HG03439 (cell line): ENCODE measurements around the gene SRSF9.
"Not testable (repeated sequence)": the region's sequence is repeated elsewhere in the genome, so short reads cannot be mapped to it uniquely, and the experiment has no call there.

ENCODE experiments used
- ATAC-seq: cut with Tn5 transposase; IDR thresholded peaks from one replicate; pipeline ENCODE4 v1.9.1; 2021; ENCODE audit warnings: mild to moderate bottlenecking, moderate library complexity; ENCODE audit not compliant: unreplicated experiment

Gene SRSF9, protein sequence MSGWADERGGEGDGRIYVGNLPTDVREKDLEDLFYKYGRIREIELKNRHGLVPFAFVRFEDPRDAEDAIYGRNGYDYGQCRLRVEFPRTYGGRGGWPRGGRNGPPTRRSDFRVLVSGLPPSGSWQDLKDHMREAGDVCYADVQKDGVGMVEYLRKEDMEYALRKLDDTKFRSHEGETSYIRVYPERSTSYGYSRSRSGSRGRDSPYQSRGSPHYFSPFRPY

DNA sequence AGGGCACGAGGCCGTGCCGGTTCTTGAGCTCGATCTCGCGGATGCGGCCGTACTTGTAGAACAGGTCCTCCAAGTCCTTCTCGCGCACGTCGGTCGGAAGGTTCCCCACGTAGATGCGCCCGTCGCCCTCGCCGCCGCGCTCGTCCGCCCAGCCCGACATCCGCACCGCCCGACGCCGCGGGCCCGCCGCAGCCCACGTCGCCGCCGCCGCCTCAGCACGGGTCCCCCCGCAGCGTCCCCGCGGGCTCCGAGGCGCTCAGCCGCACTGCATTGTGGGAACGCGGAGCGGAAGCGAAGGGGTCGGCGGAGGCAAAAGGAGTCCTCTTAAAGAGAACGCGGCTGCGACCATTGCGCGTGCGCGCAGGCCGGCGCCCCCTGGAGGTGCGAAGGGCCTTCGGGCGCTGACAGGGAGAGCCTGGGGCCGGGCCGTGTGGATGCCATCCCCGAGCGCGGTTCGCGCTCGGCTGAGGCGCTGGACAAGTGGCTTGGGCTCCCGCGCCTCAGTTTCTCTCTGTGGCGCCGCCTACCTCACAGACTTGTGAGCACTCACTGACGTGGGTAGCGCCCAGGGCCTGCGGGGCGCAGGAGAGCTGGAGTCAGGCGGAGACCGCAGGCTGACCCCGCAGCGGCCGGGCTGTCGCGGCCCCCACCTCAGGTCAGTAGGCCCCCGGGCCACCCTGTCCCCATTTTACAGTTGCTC lies at the start of gene SRSF9:
SRSF9 (minus strand) TSS at position 299 of the 700 bp plus-strand sequence; CDS start at position 160, 139 bp downstream.
- peak; percentile 93 for ATAC-seq

DNA sequence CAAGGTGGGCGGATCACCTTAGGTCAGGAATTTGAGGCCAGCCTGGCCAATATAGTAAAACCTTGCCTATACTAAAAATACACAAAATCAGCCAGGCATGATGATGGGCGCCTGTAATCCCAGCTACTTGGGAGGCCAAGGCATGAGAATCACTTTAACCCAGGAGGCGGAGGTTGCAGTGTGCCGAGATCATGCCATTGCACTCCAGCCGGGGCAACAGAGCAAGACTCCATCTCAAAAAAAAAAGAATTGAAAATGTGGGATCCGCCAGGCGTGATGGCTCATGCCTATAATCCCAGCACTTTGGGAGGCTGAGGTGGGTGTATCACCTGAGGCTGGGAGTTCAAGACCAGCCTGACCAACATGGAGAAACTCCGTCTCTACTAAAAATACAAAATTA lies 49.8 kb upstream of the SRSF9 start:
- not testable (repeated sequence) for ATAC-seq

DNA sequence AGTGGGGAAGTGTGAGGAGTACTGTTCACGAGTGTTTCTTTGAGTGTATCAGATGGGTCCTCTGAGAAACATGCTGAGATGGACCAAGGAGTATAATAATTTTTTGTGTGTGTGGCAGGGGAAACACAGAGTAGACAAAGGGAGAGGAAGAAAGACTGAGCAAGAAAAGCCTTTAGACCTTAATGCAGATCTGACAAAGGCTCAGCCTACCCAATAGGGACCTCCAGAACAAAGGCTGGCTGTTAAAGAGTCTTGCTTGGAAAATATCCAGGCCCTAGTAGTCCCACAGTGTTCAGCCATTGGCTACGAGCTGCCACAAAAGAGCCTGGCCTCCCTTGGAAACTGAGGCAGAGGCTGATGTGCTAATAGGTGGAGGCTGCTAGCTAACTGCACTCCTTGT lies 45.9 kb upstream of the SRSF9 start:
- ATAC-seq = no peak

DNA sequence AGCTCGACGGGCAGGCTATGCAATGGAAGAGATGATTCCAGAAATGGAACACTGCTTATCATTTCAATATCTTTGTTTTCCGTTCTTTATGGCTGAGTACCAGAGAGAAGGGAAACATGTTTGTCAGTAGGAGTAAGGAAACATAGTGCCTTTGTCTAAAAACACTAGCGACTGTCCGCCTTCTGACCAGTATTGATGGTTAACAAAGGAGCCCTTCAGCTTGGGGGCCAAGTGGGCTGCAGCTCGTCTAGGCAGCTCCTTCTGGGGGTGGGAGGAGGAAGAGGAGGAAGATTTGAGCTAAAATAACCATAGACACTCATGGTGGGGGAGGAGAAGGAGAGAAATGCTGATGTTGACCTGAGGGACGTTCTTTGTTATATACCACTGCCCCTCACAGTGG lies 44.5 kb upstream of the SRSF9 start:
- ATAC-seq = no peak

DNA sequence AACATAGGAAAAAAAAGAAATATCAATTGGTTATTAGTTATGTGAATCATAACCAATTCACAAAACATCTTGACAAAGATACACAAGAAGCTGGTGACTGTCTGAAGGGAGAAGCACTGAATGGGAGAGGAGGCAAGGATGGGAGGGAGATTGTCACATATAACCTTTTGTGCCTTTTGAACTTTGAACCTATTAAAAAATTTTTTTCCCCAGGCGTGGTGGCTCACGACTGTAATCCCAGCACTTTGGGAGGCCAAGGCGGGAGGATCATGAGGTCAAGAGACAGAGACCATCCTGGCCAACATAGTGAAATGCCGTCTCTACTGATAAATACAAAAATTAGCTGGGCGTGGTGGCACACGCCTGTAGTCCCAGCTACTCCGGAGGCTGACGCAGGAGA lies 39.0 kb upstream of the SRSF9 start:
- no peak for ATAC-seq

DNA sequence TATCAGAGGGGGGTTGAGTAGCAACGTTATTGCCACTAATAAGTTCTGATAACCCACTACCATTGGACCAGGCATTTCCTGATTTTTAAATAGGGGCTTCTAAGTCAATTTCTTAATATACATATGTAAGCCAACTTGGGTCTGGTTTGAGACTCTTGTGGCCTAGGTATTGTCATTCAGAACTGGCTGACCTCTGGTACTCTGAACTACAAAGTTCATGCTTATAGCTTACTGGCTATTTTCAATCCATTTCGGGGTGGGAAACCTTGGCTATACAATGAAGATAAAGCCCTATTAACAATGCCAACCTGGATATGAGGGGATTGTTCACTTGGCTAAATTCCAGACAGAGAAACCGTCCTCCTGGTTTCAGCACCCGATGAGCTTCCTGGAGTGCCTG lies 35.0 kb upstream of the SRSF9 start:
- ATAC-seq = no peak

DNA sequence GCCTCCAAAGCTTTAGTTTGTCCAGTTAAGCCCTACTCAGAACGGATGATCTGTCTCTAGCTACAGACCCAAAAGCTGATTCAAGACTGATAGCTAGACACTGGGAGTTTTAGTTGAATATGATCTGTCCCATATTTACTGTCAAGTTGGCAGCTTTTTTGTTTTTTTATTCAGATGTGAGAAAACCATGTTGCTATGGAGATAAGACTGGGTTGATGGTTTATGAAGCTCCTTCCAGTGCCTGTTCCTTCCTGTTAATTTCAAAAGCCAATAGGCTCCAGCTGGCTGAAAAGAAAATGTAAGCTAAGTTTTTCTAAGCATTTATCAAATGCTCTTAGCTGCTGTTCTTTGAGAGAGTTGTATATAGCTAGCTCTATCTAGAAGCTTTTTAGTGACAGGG lies 31.0 kb upstream of the SRSF9 start:
- no peak for ATAC-seq

DNA sequence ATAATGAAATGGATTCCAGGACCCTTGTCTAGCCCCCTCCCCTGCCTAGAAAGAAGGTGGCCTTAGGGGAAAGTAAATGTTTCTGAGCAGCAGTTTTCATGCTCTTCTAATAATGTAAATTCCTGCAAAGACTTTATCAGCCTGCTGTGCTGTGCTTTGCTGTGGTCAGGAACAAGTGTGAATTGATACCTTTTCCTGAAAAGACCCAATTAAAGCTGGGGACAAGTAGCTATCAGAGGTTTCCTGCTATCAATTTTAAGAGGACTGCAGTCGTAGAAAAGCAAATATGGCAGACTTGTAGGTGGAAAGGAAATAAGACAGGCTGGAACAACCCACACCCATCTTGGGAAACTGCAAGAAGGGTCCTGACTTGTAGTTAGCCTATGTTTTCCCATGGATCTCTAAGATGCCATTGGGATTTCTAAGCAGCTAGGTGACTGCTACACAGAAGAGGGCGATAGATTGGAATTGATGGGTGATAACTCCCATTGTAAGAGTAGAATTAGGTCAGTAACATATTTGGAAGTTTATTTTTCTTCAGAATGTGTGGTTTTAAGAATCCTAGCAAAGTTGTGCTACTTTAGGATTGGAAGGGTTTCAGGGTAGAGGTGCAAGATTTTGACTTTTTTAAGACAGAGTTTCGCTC lies 29.4 kb upstream of the SRSF9 start:
- ATAC-seq = no peak

DNA sequence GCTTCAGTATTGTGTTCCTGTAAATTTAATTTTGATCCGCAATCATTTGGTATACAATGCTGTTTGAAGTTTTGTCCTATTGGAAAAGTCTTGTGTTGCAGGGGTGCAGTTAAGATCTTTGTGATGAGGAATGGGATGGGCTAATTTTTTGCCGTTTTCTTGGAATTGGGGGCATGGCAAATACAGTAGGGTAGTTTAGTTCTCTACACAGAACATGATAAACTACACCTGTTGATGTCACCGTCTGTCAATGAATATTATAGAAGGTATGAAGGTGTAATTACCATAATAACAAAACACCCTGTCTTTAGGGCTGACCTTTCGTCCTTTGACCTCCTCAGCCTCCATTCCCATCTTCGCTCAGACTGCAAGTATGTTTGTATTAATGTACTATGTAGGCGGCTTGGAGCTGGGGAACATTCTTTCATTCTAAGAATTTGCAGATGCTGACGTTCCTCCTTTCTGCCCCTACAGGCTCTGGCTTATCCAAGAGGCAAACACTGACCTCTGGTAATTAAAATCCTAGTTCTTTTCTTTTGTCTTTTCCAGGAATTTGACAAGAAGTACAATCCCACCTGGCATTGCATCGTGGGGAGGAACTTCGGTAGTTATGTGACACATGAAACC lies 28.1 kb upstream of the SRSF9 start:
- no peak for ATAC-seq

DNA sequence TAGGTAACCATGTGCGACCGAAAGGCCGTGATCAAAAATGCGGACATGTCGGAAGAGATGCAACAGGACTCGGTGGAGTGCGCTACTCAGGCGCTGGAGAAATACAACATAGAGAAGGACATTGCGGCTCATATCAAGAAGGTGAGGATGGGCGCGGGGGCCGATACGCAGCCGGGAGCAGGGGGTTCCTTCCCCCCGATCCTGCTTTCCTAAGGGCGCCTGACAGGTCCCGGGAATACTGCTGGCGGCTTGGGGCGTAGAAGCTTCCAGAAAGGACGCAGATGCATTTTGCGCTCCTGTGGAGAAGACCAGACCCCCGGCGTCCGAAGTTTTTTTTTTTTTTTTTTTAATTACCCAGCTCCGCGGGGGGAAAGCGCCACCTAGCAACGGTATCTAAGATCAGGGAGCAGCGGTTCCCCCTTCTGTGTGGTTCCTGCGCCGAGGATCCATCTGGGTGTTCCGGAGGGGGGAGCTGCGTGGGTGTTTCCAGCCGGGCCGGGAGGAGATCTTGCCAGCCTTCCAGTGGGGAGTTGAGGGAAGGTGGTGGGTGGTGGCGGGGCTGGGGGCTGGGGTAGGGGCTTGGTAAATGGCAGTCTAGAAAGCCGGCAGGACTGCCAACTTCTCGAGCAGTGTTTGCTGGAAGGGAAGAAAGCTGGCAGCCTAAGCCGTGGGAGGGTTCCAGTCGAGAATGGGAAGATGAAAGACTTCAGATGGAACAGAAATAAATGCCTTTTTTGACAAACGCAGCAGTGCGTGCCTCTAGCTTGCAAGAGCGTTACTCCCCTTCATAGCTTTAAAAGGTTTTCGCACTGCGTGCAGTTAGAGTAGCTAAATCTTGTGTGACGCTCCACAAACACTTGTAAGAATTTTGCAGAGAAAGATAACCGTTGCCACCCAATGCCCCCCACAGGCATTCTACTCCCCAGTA lies 27.1 kb upstream of the SRSF9 start:
- no peak for ATAC-seq

DNA sequence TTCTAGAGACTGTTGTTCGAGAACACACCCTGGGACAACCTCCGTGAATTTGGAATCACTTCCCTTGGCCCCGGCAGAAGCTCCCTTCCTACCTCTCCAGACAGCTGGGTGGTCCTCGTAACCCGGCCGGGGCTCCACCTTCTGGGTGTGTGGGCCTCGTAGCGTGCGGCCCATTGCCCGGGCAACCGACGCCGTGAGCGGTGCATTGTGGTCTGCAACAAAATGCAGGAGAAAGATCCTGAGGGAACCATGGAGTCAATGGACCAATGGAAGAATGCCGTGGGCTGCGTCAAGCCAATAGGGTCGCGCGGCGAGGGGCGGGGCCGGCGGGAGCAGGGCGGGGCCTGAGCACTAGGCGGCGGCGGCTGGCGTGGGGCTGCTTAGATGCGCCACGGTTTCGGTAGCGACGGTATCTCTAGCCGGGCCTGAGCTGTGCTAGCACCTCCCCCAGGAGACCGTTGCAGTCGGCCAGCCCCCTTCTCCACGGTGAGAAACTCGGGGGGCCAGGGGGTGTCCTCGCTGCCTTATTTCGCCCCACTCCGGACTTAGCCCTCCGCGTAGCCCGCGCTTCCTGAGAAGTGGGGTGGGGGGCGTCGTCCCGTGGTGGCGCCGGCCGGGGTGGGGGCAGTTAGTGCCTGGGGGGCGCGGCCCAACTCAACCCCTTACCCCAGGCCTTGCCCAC lies 26.3 kb upstream of the SRSF9 start, which contains the start of gene DYNLL1:
DYNLL1 (plus strand) TSS at position 383 of the 682 bp plus-strand sequence. CDS start 309 bp downstream, outside the sequence.
- peak; percentile 93 for ATAC-seq

DNA sequence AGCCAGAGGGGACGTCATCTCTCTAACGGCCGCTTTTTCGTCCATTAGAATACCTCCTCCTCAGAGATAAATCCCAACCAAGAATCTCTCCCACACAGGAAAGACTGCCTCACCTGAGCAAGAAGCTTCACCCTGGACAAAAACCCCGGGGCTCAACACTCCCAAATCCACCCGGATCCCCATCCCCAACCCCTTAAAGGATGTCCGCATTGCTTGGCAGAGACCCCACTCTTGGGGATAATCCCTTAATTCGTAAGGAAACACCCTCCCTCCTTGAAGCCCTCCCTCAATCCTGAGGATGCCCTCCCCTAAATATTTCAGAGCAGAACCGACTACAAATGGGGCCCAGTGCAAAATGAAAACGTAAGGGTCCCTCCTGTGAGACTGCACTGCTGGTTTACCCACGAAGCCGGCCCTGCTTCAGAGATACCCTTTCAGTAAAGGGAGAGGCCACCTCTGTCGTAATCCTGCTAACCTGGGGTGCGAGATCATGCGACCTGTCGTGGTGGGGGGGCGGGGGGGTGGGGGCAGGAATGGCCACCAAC lies 25.7 kb upstream of the SRSF9 start:
- no peak for ATAC-seq

DNA sequence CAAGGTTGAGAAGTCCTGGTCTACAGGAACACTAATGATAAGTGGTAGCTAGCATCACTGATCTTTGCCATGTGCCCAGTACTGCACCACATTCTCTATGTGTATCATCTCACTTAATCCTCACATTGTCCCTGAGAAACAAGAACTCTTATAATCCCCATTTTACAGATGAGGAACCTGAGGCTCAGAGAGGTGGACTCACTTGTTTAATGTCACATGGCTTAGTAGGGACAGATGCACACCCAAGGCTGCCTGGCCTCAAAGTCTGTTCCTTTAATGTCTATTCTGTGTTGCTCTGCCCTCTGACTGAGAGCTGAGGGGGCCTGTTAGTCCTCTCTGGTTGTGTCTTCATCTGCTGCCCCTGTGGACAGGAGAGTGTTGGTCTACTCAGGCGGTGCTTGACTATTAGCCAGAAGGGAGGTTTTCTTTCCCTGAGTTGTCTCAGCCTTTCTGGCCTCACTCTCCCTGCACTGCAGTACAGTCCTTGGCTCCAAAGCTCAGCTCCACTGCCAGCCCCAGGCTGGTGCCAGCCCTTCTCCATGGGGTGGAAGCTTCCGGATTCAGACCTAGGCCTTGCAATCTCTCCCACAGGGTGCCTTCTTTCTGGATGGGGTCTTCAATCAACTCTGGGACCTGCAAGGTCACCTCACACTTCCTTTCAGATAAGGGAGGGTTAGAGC lies 21.4 kb upstream of the SRSF9 start:
- ATAC-seq = no peak

DNA sequence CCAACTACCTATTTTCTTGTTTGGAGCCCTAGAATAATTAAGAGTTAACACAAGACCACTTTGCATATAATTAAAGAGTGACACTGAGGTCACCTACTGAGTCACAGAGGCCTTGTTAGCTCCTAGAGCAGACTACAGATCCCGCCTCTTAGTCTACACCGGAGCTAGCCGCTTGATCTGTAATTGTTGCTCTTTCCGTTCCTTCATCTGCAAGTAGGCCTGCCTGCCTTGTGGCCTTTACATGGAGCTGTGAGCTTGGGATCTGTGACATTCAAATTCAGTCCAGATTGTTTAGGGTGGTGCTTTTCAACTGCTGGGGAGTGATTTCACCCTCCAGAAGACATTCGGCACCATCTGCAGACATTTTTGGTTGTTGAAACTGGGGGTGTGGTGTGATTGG lies 20.8 kb upstream of the SRSF9 start:
- ATAC-seq = no peak

DNA sequence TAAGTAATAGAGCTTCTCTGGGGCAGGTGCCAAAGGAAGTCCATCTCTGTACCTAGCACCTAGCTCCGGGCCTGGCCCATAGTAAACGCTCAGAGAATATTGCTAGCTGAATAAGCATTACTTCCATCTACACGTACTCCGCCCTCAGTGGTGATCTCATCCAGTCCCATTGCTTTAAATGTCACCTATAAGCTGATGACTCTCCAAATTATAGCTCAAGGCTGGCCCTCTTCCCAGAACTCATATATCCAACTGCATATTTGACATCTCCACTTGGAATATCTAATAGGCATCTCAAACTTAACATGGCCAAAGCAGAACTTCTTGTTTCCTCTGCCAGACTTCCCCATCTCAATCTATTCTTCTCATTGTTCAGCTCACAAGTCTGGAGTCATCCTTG lies 19.5 kb upstream of the SRSF9 start:
- ATAC-seq = no peak

DNA sequence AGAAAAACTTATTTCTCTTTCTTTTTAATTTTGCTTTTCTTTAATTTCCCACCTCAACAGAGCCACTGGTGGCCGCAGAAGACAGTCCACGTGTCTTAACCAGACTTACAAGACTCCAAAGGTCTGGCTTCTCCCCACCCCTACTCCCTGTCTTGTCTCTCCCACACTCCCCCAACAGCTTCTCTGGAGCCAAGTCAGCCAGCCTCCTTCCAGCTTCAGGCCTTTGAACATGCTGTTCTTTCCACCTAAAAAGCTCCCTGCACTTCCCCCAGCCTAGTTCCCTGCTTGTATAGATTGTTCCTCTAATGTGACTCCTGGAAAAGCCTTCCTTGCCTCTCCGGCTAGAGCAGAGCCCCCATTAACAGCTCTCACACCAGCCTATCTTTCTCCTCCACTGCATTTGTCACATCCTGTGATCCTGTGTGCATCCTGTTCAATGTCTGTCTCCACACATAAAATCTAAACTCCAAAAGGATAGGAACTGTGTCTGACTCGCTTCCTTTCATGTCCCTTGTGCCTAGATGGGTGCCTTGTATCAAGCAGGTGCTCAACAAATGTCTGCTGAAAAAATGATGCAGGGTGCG lies 18.6 kb upstream of the SRSF9 start:
- no peak for ATAC-seq

DNA sequence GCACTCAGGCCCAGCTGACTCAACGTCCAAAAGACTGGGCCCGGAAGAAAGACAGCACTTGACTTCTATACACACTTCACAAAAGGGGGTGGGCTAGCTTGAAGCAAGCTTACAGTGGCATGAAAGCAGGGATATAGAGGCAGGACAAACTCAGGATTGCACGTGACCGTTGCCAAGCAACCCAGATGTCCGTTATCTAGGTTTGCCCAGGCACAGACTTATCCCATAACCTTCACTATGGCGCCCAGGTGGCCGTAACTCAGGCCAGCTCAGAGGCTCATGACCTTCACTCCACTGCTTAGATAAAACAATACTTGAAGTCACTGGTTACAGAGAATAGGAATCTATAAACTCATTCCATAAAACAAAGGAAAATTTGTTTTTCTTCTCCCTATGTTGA lies 18.0 kb upstream of the SRSF9 start:
- not testable (repeated sequence) for ATAC-seq

DNA sequence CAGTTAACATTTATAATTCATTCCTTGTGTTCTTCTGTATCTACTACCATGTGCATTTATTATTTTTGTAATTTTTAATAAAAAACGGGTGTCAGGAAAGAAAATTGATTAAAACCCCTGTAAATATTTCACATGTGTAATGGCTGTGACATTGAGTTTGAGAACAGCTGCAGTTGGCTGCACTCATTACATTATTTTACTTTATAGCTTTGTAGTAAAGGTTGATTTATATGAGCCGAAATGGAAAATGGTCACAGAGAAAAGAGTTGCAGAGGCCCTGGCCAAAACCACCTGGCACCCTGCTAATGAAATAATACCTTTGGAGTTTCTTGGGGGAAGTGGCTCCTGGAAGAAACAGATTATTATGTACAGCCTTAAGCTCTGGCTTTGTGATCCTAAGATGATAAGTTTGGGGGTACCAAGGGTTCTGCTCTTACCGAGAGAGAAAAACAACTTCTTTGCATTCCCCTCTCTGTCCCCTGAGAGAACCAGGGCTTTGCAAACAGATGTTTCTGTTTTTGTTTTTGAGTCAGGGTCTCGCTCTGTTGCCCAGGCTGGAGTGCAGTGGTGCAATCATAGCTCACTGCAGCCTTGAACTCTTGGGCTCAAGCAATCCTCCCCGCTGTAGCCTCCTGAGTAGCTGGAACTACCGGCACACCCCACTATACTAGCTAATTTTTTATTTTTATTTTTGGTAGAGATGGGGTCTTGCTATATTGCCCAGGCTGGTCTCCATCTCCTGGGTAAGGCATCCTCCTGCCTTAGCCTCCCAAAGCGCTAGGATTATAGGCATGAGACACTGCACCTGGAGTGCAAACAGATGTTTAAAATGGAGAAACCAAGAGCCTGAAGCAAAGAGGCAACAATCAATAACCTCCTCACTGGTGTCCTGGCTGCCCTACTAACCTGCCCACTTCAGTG lies 16.7 kb upstream of the SRSF9 start:
- no peak for ATAC-seq
